ENCODE measurements around the gene IDUA.

Gene IDUA

DNA sequence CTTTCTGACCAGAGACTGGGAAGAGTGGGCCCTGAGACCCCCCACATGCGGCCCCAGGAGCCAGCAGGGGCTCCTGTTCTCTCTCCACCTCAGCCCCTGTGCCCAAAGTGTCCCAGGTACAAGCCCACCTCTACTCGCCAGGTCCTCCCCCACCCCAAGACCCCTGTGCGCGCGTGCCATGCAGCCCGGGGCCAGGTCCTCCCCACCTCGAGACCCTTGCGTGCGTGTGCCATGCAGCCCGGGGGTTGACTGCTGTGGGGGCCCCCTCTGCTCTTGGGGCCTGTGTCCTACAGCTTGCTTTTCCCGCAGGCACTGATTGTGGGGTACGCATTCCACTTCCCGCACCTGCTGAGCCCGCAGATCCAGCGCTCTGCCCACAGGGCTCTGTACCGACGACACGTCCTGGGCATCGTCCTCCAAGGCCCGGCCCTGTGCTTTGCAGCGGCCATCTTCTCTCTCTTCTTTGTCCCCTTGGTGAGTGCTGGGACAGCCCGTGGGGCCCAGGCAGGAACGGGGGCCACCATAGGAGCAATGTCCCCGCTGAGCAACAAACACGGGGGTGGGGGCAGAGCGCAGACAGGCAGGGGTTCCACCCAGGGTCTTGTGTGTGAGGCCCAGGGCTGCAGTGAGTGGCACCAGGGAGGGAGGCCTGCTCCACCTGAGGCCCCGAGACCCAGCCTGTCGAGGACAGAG, 33.8 kb upstream of the IDUA start:
- Mint-ChIP-seq H3K27me3 (no peaks in the 10 kb centered on the region), H3K36me3 (ENCODE audit: low read depth) (peaks cover 35% of the 10 kb centered on the region), H3K9me3 (no peaks in the 10 kb centered on the region), H3K4me3 (no peak overlapping the region), H3K27ac (no peak overlapping the region), H3K4me1 (ENCODE audit: low read depth) (no peaks in the 10 kb centered on the region)
- DNase-seq = peak; percentile 16

DNA sequence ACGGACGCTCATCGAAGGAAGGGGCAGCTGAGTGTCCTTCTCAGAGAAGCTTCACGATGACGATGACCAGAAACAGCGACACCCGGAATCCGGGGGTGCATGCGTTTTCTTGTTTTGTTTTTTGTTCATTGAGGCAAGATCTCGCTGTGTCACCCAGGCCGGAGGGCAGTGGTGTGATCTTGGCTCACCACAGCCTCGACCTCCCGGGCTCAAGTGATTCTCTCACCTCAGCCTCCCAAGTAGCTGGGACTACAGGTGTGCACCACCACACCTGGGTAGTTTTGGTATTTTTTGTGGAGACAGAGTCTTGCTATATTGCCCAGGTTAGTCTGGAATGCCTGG, 33.3 kb upstream of the IDUA start:
- peak; percentile 25 for DNase-seq
- Mint-ChIP-seq H3K4me1 (ENCODE audit: low read depth) (no peaks in the 10 kb centered on the region), H3K27ac (no peak overlapping the region), H3K9me3 (no peaks in the 10 kb centered on the region), H3K4me3 (no peak overlapping the region), H3K36me3 (ENCODE audit: low read depth) (peaks cover 39% of the 10 kb centered on the region), H3K27me3 (no peaks in the 10 kb centered on the region)

DNA sequence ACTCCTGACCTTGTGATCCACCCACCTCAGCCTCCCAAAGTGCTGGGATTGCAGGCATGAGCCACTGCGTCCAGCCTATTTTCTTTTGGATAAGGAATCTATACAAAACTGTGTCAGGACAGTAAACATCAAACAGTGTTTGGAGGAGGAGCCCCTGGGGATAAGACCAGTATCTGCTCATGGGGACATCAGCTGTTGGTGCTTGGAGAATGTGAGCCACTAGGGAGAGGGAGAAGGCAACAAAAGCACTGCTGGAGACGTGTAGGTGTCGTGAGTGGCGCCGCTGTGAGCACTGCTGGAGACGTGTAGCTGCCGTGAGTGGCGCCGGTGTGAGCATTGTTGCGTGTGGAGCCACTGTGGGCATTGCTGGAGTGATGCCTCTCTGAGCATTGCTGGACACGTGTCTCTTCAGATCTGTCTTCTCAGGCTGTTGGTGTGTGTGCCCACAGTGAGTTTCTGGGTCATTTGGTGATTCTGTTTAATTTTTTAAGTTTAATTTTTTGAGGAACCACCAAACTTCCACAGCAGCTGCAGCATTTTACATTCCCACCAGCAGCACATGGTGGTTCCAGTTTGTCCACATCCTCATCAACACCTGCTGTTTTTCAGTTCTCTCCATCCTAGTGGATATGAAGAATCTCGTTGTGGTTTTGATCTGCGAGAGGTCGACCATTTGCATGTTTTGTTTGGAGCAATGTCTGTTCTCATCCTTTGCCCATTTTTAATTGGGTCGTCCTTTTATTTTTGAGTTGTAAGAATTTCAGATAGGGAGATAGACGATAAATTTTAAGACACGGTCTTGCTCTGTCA, 32.4 kb upstream of the IDUA start:
- peak; percentile 11 for DNase-seq
- H3K27me3 Mint-ChIP-seq = no peaks in the 10 kb centered on the region
- peaks cover 47% of the 10 kb centered on the region for H3K36me3 Mint-ChIP-seq (ENCODE audit: low read depth)
- H3K4me3 Mint-ChIP-seq = no peak overlapping the region
- no peaks in the 10 kb centered on the region for H3K9me3 Mint-ChIP-seq
- no peak overlapping the region for H3K27ac Mint-ChIP-seq
- no peaks in the 10 kb centered on the region for H3K4me1 Mint-ChIP-seq (ENCODE audit: low read depth)

DNA sequence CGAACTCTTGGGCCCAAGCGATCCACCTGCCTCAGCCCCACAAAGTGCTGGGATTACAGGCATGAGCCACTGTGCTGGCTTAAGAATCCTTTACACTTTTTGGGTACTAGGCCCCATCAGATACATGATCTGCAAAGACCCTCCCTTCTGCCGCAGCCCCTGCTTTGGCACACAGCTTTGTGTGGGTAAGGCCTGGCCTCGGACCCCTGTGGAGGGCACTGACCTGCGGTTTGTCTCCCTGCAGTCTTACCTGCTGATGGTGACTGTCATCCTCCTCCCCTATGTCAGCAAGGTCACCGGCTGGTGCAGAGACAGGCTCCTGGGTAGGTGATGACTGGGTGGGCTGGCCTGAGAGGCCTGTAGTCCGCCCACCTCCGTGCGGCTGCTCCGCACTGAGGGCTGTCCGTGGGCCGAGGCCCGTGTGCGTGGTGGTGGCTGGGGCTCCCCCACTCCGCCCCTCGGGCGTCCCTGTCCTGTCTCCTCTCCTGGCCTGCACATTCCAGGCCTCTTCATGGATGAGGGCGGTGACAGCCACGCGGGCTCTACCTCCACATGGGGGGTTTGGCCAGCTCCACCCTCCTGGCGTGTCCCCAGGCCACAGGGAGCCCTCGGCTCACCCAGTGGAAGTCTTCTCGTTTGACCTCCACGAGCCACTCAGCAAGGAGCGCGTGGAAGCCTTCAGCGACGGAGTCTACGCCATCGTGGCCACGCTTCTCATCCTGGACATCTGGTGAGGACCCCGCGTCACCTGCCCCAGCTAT, 31.5 kb upstream of the IDUA start:
- Mint-ChIP-seq H3K9me3 (no peaks in the 10 kb centered on the region), H3K36me3 (ENCODE audit: low read depth) (peaks cover 54% of the 10 kb centered on the region), H3K27me3 (no peaks in the 10 kb centered on the region), H3K27ac (no peak overlapping the region), H3K4me1 (ENCODE audit: low read depth) (no peaks in the 10 kb centered on the region), H3K4me3 (no peak overlapping the region)
- no peak for DNase-seq

DNA sequence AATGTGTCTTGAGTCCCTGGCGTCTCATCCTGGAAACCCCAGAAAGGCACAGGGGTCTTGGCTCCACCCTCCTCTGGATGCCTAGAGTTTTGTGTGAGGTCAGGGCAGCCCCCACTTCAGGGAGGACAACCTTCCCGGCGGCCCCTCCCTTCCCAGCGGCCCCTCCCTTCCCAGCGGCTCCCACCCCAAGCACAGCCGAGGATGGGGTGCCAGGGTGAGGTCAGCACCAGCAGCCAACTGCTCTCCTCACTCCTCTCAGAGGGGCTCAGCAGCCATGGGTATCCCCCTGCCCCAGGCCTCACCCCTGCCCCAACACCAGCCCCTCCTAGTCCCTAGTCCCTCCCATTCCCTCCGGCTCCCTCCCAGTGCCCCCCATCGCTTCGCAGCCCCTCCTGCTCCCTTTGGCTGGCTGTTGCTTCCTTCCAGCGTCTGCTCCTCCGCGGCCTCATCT, 30.9 kb upstream of the IDUA start:
- no peaks in the 10 kb centered on the region for H3K9me3 Mint-ChIP-seq
- no peaks in the 10 kb centered on the region for H3K27me3 Mint-ChIP-seq
- no peaks in the 10 kb centered on the region for H3K4me1 Mint-ChIP-seq (ENCODE audit: low read depth)
- H3K36me3 Mint-ChIP-seq (ENCODE audit: low read depth) = peaks cover 54% of the 10 kb centered on the region
- DNase-seq = no peak
- H3K4me3 Mint-ChIP-seq = no peak overlapping the region
- no peak overlapping the region for H3K27ac Mint-ChIP-seq

DNA sequence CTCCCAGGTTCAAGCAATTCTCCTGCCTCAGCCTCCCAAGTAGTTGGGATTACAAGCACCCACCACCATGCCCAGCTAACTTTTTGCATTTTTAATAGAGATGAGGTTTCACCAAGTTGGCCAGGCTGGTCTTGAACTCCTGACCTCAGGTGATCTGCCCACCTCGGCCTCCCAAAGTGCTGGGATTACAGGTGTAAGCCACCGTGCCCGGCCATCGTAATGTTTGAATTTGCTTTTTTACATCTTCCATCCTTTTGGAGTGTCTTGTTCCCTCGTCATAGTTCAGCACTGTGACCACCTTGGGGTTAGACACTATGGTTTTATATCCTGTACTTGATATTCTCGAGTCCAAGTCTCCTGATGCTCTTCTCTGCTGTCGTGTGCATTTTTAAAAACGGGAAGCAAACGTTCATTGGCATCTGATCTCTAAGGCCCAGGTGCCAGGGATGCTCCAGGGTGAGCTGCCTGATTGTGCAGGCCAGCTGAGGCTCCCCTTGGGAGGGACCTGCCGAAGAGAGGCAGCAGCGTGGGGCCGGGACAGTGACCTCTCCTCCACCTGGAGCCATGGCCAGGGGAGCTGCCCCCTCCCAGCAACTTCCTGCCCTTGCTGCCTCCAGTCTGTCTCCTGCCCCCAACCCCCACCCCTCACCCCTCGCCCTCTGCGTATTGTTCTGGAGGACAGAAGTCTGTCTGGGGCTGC, 30.2 kb upstream of the IDUA start:
- Mint-ChIP-seq H3K9me3 (no peaks in the 10 kb centered on the region), H3K36me3 (ENCODE audit: low read depth) (peaks cover 55% of the 10 kb centered on the region), H3K4me1 (ENCODE audit: low read depth) (no peaks in the 10 kb centered on the region), H3K4me3 (no peak overlapping the region), H3K27me3 (no peaks in the 10 kb centered on the region), H3K27ac (no peak overlapping the region)
- DNase-seq = no peak

DNA sequence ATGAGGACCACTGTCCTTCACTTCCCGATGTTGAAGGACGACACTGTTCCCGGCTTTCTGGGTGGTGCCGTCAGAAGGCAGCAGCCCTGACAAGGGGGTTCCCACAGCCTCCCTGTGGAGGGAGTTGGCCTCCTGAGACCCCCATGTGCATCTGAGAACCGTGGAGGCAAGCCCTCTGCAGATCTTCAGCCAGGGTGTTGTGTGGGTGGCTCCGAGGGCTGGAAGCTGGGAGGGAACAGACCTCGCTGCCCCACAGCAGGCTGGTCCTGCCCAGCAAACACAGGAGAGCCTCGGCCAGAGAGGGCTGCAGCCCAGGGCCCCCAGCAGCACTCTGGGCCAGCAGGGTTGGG, 29.6 kb upstream of the IDUA start:
- no peaks in the 10 kb centered on the region for H3K27me3 Mint-ChIP-seq
- peaks cover 58% of the 10 kb centered on the region for H3K36me3 Mint-ChIP-seq (ENCODE audit: low read depth)
- H3K4me1 Mint-ChIP-seq (ENCODE audit: low read depth) = no peaks in the 10 kb centered on the region
- no peak overlapping the region for H3K27ac Mint-ChIP-seq
- H3K4me3 Mint-ChIP-seq = no peak overlapping the region
- no peaks in the 10 kb centered on the region for H3K9me3 Mint-ChIP-seq
- DNase-seq = no peak

DNA sequence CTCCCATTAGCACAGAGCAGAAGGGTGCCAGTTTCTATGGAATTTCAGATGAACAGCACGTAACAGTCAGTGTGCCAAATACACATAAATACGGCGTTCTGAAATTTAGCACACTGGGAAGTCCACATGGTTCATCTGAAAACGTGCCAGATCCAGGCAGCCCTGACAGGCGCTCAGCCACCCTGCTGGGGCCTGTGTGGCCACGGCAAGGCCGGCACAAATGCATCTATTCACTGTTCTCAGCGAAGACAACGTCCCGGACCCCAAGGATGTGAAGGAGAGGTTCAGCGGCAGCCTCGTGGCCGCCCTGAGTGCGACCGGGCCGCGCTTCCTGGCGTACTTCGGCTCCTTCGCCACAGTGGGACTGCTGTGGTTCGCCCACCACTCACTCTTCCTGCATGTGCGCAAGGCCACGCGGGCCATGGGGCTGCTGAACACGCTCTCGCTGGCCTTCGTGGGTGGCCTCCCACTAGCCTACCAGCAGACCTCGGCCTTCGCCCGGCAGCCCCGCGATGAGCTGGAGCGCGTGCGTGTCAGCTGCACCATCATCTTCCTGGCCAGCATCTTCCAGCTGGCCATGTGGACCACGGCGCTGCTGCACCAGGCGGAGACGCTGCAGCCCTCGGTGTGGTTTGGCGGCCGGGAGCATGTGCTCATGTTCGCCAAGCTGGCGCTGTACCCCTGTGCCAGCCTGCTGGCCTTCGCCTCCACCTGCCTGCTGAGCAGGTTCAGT, 29.1 kb upstream of the IDUA start:
- no peak overlapping the region for H3K27ac Mint-ChIP-seq

DNA sequence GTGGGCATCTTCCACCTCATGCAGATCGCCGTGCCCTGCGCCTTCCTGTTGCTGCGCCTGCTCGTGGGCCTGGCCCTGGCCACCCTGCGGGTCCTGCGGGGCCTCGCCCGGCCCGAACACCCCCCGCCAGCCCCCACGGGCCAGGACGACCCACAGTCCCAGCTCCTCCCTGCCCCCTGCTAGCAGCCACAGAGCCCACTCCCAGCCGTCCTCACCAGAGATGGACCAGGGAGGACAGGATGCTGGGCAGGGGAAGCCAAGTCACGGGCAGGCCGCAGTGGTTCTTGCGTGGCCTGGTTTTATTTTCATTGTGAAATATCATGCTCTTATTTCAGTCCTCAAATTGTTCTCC, 28.6 kb upstream of the IDUA start:
- DNase-seq = no peak
- H3K27me3 Mint-ChIP-seq = no peaks in the 10 kb centered on the region
- H3K27ac Mint-ChIP-seq = no peak overlapping the region
- H3K9me3 Mint-ChIP-seq = no peaks in the 10 kb centered on the region
- H3K36me3 Mint-ChIP-seq (ENCODE audit: low read depth) = peaks cover 58% of the 10 kb centered on the region
- no peak overlapping the region for H3K4me3 Mint-ChIP-seq
- no peaks in the 10 kb centered on the region for H3K4me1 Mint-ChIP-seq (ENCODE audit: low read depth)

More for the DNA sequence above, 29.1 kb upstream of the IDUA start:
- H3K4me3 Mint-ChIP-seq = no peak overlapping the region
- no peaks in the 10 kb centered on the region for H3K9me3 Mint-ChIP-seq
- no peaks in the 10 kb centered on the region for H3K27me3 Mint-ChIP-seq
- peaks cover 60% of the 10 kb centered on the region for H3K36me3 Mint-ChIP-seq (ENCODE audit: low read depth)
- no peaks in the 10 kb centered on the region for H3K4me1 Mint-ChIP-seq (ENCODE audit: low read depth)
- DNase-seq = no peak

DNA sequence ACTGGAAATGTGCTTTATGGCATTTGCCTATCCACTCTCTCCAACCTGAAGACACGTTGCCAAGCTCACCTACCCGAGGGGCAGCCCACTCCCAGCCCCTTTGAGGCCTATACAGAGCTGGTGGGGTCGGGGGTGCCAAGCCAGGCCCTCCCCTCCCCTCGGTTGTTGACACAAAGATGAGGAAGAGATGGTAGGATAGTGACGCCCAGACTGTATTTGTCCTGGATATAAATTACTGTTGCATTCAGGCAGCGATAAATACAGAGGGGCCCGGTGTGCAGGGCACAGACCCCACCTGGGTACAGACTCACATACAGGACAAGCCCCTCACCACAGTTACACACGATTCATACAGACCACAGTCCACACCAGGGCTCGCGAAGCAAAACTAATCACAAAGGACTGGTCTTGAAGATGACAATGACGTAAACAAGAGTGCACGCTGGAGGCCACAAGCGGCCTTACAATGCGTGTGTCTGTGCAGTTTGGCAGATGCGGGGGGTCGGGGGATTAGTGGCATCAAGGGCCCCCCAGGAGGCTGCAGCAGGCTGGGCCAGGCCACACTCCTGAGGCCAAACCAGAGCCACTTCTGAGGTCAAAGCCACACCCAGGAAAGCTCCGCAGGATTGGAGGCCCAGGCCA, 28.0 kb upstream of the IDUA start:
- H3K27me3 Mint-ChIP-seq = no peaks in the 10 kb centered on the region
- H3K36me3 Mint-ChIP-seq (ENCODE audit: low read depth) = peaks cover 58% of the 10 kb centered on the region
- no peaks in the 10 kb centered on the region for H3K9me3 Mint-ChIP-seq
- H3K27ac Mint-ChIP-seq = no peak overlapping the region
- no peak overlapping the region for H3K4me3 Mint-ChIP-seq
- no peaks in the 10 kb centered on the region for H3K4me1 Mint-ChIP-seq (ENCODE audit: low read depth)
- no peak for DNase-seq

DNA sequence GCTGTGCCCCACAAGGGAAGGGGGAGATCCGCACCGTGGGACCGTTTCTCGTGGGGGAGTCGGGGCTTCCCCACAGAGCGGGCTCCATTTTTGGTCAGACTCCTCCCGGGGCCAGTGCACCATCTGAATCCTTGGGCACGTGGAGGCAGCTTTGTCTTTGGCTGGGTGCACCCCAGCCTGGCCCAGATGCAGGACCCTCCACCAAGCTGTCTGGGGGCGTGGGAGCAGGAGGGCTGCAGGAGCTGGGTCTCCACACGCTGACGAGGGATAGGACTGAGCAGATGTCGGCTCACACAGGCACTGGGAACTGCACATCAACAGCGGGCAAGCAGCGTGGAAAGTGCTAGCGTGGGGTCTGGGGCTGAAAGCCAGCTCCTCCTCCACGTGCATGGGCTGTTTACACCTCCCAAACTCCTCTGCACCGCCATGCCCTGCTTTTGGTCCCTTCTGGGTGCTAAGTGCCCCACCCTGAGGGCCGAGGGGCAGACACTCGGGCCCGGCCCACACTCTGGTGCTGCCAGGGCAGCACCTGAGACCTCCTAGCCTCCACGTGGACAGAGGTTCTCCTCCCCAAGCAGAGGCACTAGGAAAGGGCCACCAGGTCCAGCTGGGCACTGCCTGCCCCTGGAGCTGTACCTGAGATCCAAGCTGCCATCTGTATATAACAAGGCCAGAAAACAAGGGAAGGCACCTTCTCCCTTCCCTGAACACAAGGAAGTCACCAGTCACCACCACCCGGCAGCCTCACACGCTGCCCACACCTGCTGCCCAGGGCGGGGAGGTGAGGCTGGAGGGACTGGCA, 27.3 kb upstream of the IDUA start:
- Mint-ChIP-seq H3K36me3 (ENCODE audit: low read depth) (peaks cover 54% of the 10 kb centered on the region), H3K4me1 (ENCODE audit: low read depth) (no peaks in the 10 kb centered on the region), H3K4me3 (no peak overlapping the region), H3K9me3 (no peaks in the 10 kb centered on the region), H3K27me3 (no peaks in the 10 kb centered on the region), H3K27ac (no peak overlapping the region)
- no peak for DNase-seq

DNA sequence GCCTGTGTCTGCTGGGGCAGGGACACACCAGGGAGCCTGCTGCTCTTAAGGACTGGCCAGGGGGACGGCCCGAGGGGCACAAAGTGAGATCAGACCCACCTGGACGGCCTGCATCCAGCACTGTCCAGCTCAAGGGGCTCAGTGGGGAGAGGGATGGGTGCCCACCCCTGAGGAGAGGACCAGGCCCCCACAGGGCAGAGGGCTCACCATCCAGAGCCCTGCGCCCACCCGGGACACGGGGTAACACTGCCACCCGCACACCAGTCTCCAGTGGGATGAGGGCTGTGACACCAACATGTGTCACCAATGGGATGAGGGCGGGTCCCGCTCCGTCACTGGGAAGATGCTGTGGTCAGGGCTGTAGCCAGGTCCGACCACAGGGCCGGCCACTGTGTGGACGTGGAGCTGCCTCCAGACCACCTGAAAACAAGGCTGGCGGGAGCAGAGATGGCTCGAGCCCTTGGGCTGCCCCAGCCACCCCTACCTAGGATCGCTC, 26.7 kb upstream of the IDUA start:
- Mint-ChIP-seq H3K27me3 (no peaks in the 10 kb centered on the region), H3K4me3 (no peak overlapping the region), H3K27ac (no peak overlapping the region), H3K4me1 (ENCODE audit: low read depth) (no peaks in the 10 kb centered on the region), H3K9me3 (no peaks in the 10 kb centered on the region), H3K36me3 (ENCODE audit: low read depth) (peaks cover 54% of the 10 kb centered on the region)
- no peak for DNase-seq

All from activated T-cell treated with anti-CD3 and anti-CD28 coated beads, Interleukin-2, amount 50 U/mL, for 24 hours (primary cell).